Lower leg skin (tissue), 3 donors: ENCODE measurements around the gene SLC40A1.

ENCODE experiments used
- POLR2A ChIP-seq, 2 donors: fragments of 450-650 bp; IDR thresholded peaks; one replicate each; pipeline ENCODE4 v1.6.1; 2016 to 2017; ENCODE audit warnings: antibody characterized with exemption in 2 of 2, mild to moderate bottlenecking in 1 of 2, moderate library complexity in 1 of 2
- TF ChIP-seq, protein P1 (sequence below), 3 donors: fragments of 450-650 bp; IDR thresholded peaks; one replicate each; pipeline ENCODE4 v1.5.1; 2016; ENCODE audit warnings: antibody characterized with exemption in 3 of 3, mild to moderate bottlenecking in 3 of 3, moderate library complexity in 2 of 3

DNA sequence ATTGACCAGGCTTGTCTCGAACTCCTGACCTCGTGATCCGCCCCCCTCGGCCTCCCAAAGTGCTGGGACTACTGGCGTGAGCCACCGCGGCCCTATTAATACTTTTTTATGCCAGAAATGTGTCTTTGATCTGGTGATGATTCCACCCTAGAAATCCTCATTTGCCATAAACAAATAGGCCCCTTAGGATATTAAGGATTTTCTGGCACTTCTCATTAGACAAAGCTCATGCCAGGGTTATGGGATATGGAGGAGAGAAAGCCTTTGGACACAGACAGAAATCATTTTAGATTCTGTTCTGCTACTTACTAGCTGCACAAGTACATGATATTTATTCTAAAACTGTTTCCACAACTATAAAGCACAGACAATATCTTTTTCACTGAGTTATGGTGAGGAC, 24.1 kb downstream of the SLC40A1 start:
- TF ChIP-seq, protein P1, sequence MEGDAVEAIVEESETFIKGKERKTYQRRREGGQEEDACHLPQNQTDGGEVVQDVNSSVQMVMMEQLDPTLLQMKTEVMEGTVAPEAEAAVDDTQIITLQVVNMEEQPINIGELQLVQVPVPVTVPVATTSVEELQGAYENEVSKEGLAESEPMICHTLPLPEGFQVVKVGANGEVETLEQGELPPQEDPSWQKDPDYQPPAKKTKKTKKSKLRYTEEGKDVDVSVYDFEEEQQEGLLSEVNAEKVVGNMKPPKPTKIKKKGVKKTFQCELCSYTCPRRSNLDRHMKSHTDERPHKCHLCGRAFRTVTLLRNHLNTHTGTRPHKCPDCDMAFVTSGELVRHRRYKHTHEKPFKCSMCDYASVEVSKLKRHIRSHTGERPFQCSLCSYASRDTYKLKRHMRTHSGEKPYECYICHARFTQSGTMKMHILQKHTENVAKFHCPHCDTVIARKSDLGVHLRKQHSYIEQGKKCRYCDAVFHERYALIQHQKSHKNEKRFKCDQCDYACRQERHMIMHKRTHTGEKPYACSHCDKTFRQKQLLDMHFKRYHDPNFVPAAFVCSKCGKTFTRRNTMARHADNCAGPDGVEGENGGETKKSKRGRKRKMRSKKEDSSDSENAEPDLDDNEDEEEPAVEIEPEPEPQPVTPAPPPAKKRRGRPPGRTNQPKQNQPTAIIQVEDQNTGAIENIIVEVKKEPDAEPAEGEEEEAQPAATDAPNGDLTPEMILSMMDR (IDR thresholded peaks at IDR 0.05): no peak
- no peak for TF ChIP-seq POLR2A (IDR thresholded peaks at IDR 0.05)
